GM18520 (cell line): Measurements from ENCODE around the gene RPL7A.
"Not testable (repeated sequence)": the region's sequence is repeated elsewhere in the genome, so short reads cannot be mapped to it uniquely, and the experiment has no call there.

Experiments
- ATAC-seq: cut with Tn5 transposase; IDR thresholded peaks from one replicate; pipeline ENCODE4 v1.9.1; 2021; ENCODE audit not compliant: unreplicated experiment

Gene RPL7A

DNA sequence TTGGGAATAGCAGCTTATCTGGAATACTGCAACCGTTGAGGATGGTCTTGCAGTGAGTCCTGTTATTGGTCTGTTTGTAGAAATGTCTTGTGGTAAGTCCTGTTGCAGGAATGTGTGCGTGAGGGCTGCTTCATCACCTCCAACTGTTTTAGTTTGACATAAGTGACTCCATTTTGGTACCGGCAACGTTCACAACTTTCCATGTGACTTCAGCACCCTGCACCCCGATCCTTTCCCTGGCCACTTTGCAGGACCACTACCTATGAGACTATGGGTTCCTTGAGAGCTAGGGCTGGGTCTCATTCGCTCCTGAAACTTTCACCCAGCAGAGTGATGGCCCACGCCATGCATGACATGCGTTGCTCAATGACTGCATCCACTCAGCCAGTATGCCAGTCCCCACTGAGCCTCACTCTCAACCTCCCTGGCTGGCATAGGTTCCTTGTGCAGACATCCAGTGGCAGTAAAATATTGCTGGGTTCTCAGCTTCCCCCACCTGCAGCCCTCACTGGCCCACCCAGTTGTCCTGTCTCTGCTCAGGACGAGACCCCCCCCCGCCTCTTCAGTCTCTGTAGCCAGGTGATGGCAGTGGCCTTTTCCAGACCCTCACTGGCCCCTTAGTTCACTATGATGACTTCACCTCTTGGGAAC, 20.1 kb upstream of the RPL7A start:
- no peak for ATAC-seq

DNA sequence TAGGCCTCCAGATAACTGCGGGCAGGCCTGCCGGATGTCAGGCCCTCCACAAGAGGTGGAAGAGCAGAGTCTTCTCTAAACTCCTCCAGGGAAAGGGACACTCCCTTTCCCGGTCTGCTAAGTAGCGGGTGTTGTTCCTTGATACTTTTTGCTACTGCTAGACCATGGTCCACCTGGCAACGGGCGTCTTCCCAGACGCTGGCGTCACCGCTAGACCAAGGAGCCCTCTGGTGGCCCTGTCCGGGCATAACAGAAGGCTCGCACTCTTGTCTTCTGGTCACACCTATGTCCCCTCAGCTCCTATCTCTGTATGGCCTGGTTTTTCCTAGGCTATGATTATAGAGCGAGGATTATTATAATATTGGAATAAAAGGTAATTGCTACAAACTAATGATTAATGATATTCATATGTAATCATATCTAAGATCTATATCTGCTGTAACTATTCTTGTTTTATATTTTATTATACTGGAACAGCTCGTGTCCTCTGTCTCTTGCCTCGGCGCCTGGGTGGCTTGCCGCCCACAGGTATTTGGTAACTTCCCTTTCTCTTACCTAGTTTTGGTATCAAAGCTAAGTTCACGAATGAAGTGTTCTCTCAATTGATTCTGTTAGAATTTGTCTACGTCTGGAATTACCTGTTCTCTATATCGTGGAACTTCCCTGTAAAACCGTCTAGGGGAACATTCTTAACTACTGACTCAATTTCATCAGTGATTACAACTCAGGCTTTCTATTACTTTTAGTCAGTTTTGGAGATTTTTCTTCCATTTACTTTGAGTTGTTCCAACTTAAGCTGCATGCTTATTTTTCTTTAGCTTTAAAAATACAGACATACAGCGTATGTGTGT, 18.5 kb upstream of the RPL7A start:
- not testable (repeated sequence) for ATAC-seq

DNA sequence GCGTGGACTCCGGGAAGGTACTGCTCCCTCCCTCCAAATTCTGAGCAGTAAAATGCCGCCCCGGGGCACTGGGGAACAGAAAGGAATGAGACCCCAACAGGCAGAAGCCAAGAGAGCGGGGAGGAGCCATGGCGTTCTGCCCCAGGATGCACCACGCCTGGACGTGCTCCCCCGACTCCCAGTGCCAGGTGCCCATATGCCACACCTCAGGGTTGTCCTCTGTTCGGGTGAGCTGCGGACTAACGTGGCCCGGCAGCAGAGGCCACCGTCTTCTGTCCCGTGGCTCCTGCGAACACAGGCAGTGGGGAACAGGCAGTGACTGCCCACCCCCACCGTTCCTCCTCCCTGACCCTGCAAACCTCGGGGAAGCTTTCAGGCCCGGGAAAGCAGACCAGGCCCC, 16.8 kb upstream of the RPL7A start:
- no peak for ATAC-seq

DNA sequence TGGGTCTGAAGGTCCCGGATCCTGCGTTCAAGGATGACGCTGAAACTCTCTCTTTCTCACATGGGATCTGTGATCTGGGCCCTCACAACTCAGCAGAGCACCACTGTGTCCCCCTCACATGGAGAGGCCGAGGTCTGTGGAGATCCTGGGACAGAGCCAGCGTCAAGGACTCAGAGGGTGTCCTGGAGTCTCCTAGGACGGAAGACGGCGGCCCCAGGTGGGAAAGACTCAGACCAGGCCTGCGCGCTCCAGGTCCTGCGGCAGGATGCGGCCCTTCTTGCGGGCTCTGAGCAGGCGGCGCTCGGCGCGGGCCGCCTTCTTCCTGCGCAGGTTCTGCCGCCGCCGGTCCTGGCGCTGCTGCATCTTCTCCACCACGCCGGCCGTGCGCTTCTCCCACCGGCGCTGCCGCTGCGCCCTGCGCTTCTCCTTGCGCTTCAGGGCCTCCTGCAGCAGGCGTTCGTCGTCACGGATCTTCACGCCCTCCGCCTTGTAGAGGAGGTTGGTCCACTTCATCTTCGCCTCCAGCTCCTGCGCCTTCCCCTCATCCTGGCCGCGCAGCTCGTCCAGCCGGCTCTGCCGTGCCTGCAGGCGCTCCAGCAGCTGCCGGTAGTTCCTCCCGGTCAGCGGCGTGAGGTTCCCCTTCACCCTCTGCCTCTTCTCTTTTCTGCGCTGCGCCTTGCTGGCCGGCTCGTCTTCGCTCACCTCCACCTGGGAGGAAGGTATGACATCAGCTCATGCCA, 16.2 kb upstream of the RPL7A start:
- no peak for ATAC-seq

DNA sequence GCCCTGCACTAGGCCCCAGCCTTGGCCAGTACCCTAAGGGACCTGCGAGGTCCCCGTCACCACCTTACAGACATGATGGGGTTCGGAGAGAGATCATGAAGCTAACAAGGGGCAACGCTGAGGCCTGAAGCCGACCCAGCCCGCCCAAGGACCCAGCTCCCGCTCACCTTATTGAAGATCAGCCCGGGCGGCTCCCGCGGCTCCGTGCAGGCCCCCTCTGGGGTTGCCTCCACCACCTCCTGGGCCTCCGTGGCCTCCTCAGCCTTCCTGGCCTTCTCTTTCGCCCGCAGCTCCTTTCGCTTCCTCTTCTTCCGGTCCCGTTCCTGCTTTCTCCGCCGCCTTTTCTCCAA, 15.7 kb upstream of the RPL7A start:
- ATAC-seq, result no peak

DNA sequence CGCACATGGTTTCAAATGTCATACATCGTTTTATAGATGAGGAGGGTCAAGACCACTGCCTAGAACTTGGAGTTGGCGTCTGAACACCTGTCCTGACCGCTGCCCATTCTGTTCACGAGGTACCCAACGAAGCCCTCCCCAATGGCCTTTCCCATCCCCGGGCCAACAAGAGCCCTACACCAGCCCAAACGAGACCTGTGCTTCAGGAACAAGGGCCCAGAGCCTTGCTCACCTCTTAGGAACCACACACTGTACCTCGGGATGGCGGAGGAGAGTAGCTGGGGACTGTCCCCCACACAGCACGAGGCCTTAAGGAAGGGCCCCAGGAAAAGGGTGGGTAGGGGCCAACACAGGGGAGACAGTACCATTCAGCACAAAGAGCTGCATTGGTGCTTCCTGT, 15.0 kb upstream of the RPL7A start:
- ATAC-seq, result no peak

DNA sequence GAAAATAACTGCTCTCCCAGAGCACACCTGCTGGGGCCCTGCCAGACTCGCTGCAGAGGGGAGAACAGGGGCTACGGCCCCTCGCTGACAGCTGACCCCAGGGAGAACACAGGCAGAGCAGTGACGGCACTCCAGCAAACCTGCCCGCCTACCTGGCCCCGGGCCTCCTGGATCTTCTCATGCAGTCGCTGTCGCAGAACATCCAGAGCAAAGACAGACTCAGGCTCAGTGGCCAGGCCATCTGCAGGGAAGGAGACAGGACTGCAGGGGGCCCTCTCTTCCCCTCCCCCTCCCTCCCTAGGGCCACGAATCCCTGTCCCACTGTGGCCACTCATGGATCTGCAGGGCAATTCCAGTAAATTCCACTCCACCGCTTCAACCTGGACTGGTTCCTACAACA, 14.5 kb upstream of the RPL7A start:
- no peak for ATAC-seq

DNA sequence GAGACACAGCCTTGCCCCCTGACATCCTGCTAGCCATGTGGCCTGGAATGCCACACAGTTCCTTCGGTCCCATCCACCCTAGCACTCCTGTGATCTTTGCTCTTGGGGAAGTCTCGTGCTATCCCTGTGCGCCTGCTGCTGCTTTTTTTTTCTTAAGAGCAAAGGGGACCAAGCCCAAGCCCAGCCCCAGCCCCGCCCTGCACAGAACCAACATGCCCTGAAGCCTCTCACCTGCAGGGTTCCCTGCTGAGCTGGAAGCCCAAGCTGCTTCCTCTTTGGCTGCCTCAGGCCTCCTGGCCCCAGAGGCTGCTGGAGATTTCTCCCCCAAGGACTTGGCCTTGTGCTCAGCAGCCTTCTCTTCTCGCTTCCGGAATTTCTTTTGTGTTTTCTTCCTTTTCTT, 13.9 kb upstream of the RPL7A start:
- no peak for ATAC-seq

DNA sequence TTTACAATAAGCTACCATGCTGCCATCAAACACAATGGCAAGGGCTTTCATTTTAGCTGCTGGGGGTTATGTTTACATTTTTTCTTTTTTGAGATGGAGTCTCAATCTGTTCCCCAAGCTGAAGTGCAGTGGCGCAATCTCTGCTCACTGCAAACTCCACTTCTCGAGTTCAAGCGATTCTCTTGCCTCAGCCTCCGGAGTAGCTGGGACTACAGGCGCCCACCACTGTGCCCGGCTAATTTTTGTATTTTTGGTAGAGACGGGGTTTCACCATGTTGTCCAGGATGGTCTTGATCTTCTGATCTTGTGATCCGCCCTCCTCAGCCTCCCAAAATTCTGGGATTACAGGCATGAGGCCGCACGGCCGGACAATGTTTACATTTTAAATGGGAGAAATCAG, 13.1 kb upstream of the RPL7A start:
- not testable (repeated sequence) for ATAC-seq

DNA sequence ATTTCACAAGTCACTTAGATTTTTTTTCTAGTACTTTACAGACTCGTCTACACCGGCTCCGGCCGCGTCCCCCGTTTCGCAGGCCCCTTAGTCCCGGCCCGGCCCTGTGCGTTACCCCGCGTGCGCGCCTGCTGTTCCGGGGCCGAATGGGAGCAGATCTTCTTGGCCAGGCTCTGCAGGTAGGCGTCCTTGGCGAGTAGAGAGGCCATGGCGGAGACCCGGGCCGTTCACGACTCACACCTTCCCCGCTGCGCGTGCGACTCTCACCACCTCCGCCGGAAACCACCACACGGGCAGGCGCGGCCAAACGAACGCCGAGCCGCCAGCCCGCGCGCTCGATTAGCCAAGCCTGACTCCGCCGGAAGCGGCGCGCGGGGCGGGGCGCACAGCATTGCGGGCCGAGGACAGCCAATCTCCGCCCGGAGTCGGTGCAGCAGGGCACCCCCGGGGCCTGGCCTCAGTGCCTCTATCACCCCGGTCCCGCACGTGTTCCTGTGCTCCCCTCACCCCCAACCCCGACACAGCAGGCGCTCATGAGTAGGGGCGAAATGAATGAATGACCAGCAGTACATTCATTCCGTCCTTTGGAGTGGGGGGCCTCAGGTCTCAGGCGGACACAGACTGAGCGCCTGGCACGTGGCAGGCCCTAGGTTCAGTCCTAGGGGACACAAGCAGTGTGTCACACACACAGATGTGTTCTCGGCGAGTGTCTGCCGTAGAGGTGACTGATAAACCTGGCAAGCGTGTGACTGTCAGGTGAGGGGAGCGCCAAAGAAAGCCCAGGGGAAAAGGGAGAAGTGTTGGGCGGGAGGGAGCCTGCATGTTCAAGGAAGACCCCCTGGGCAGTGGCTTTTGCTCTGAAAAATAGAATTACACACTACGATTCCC, 11.8 kb upstream of the RPL7A start, which contains the start of gene SURF6:
SURF6 (minus strand) TSS at position 265 of the 888 bp plus-strand sequence; CDS start at position 209, 56 bp downstream.
- ATAC-seq, result peak; percentile 67

DNA sequence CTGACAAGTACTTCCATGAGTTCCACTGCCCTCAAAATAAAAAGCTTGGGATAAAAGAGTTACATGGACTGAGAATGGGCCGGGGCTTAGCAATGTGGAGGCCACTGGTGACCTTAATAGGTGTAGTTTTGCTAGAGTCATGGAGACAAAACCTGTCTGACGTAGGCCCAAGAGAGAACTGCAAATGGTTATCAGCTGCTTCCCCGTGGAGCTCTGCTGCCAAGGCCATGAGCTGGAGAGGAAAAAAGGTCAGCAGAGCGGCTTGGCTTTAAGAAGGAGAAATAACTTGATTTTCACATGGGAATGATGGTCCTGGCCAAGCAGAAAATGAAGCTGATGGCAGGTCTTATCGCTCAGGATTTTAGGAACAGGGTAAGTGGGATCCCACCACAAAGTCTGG, 8.4 kb upstream of the RPL7A start:
- no peak for ATAC-seq

DNA sequence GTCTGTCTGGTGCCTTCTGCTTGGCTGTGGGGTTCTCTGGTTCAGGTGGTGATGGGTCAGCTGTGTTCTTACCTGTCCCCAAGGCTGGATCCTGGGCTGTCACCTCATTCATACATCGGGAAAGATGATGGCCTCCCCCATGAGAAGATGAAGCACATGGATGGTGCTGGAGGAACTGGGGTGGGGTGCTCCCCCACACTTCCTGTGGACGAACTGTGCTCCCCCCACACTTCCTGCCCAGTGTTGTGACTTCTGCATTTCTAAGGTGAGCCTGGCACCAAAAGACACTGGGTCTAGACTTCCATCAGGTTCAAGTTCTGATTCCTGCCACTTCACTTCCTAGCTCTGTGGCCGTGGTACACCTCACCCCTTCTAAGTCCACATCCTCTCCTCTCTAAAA, 7.8 kb upstream of the RPL7A start:
- ATAC-seq, result no peak

DNA sequence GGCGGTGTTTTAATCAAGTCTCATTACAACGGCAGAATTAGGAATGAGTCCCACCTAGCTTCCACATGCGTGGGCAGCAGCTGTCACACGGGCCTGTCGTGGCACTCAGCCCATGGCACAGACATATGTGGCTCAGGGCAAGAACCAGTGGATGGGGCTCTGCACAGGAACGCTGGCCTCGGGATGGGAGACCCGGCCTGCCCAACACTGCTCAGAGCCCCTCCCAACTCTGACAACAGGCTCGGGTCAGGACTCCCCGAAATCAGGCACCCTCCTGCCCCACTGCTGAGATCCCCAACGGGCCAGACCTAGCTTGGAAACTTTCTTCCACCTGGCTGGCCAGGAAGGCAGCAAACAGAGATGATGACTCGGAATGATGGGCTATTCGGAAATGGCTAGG, 7.1 kb upstream of the RPL7A start:
- ATAC-seq, result no peak

DNA sequence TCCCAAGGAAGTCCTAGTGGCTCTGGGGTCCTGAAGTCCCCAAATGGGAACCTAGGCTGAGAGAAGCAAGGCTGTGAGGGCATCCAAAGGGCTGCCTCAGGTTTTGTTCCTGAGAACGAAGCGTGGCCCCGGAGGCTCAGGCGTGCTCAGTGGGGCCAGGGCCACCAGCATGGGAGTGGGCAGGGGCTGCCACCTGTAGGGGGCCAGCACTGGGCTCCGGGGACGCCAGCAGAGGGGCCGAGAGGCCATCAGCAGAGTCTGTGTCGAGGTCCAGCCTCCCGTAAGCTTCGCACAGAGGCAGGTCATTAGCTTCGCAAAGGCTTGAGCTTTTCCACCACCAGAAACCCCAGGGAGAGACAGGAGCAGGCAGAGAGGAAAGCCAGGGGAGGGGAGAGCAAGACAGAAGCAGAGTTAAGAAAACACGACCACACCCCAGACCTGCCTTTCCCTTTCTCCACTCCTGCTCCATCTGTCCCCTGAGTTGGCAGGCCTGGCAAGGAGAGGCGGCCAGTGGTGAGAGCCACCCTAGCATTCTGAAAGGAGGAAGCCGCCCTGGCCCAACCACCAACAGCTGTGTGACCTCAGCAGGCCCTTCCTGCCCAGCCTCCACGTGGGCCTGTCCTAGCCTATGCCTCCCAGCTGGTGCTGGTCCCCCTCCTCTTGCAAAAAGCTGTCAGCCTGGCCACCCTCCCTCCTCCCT, 6.5 kb upstream of the RPL7A start:
- no peak for ATAC-seq

DNA sequence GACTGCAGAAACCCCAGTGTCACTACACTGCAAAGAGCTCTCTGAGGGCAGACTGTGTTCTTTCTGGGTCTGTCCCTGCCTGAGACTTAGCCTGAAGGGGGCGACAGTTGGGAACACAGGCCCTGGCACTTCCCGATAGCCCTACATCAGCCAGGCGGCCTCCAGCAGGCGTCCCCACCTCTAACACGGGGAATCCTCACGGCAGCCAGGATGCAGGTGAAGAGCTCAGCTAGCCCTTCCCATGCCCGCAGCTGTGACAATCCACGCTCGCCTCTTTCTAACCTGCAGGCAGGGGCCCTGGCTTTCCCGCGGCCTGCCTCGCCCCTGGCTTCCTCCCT, 6.0 kb upstream of the RPL7A start:
- no peak for ATAC-seq

DNA sequence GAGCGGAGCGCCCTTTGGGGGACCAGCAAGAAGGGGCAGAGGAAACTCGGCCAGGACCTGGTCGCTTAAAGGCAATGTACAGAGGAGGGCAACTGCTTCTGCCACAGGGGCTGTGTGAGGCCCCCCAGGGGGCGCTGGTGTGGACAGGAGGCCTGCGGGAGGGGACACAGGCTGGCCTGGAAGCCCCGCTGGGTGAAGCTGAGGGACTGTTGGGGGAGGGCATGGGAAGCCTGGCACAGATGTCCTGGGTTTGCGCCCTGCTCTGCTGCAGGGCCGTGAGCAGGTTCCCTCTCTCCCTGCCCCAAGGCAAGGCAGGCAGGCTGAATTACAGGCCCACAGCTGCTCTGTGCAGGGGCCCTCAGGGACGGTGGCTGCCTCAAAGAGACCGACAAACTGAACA, 5.4 kb upstream of the RPL7A start:
- ATAC-seq, result no peak

DNA sequence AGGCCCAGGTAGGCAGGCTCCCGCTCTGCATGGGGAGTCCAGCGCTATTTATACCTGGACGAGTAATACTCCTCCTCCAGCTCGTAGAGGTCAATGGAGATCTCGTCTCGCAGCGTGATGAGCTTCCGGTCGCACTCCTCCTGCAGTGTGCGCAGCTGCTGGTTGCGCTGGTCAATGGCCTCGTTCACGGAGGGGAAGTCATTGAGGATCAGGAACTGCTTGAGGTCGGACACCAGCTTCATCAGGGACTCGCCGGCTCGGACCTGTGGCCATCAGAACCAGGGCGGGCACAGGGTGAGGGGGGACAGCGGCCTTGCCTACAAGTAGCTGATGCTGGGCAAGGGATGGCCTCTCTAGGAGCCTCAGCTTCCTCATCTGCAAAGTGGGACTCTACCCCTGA, 3.9 kb upstream of the RPL7A start:
- ATAC-seq, result no peak

DNA sequence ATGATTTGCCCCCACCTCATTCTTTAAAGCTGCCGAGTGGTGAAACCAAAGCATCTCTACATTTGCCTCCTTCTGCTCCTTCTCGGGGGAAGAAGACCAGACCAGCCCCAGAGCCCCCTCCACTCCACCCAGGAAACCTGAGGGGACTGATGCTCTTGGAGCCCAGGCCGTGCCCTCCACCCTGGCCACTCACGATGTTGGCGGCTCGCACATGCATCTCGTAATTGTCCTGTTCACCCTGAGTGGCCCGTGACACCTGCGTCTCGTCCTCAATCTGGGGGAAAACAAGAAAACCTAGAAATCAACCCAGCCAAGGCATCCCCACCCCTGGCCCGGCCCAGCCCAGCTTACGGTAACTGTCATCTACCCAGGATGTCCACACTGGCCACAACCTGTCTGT, 3.0 kb upstream of the RPL7A start:
- no peak for ATAC-seq

DNA sequence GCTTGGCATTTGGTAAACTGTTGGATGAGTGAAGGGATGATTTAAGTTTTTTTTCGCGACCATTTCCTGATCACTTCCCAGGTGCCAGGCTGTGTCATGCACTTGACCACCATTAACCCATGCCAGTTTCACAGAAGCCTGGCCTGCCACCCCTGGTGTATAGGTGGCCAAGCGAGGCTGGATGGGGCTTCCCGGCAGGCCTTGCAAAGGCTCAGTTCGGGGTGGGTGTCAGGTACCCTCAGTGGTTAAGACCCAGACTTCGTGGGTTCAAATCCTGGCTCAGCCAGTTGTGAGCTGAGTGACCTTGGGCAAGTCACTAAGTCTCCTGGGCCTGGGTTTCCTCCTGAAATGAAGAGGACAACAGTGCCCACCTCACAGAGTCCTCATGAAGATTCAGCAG, 2.4 kb upstream of the RPL7A start:
- no peak for ATAC-seq

DNA sequence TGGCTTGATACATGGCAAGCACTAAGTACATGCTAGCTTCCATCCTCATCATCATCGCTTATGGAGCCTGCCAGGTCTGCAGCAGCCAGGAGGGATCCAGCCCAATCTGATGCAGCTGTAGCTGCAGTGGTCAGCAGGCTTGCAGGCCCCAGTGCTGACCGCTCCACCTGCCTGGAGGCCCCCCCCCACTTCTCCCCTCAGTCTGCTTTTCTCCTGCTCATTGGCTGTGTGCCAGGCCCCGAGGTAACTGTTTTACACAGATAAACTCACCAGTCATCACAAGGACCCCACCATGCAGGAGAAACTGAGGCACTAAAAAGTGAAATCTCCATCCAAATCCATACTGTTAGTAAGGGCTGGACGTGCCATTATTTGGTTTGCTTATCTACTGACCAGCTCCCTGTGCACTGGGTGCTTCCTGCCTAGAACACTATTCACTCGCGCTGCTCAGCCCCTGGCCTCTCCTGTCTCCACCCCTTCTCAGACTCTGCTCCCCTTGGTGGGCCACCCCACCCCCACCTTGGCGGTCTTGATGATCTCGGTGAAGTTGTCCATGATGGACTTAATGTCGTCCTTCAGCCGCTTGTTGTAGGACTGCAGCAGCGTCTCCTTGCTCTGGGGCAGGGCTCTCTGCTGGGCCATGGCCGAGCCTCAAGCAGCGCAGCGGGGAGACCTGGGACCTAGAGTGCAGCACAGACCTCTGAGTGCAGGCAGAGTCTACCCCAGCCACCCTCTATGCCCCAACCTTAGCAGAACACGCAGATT, 1.8 kb upstream of the RPL7A start:
- no peak for ATAC-seq
